ENCODE measurements around the gene ARSA.

DNA sequence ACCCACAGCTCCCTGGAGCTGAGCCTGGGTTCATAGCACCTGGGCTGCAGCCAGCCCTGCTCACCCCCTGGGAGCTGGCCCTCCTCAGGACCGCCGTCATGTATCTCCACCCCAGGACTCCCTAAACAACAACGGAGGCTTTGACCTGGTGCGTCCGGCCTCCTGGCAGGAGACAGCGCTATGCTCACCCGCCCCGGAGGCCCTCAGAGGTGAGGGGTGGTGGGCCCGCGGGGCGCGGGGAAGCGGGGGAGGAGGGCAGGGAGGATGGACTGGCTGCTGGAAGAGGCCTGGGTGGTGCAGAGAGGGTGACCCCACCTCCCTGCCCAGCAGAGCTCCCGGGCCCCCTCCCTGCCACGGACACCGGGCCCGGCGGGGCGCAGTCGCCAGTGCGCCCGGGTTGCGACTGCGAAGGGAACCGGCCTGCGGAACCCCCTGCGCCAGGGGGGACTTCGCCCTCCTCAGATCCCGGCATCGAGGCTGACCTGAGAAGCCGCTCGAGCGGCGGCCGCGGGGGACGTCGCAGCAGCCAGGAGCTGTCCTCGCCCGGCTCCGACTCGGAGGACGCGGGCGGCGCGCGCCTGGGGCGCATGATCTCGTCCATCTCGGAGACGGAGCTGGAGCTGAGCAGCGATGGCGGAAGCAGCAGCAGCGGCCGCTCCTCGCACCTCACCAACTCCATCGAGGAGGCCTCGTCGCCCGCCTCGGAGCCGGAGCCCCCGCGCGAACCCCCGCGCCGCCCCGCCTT, 24.3 kb downstream of the ARSA start:
- no peak for TF ChIP-seq ELF1 (IDR thresholded peaks at IDR 0.05; ENCODE audit: borderline replicate concordance, low read depth)
- TF ChIP-seq, protein P1, sequence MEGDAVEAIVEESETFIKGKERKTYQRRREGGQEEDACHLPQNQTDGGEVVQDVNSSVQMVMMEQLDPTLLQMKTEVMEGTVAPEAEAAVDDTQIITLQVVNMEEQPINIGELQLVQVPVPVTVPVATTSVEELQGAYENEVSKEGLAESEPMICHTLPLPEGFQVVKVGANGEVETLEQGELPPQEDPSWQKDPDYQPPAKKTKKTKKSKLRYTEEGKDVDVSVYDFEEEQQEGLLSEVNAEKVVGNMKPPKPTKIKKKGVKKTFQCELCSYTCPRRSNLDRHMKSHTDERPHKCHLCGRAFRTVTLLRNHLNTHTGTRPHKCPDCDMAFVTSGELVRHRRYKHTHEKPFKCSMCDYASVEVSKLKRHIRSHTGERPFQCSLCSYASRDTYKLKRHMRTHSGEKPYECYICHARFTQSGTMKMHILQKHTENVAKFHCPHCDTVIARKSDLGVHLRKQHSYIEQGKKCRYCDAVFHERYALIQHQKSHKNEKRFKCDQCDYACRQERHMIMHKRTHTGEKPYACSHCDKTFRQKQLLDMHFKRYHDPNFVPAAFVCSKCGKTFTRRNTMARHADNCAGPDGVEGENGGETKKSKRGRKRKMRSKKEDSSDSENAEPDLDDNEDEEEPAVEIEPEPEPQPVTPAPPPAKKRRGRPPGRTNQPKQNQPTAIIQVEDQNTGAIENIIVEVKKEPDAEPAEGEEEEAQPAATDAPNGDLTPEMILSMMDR (IDR thresholded peaks at IDR 0.05 in 2 of 3, conservative IDR thresholded peaks at IDR 0.05 in 1 of 3; ENCODE audit: borderline replicate concordance in 1 of 3, insufficient read depth in 1 of 3, low read depth in 2 of 3, low read length in 2 of 3): no peak
- TF ChIP-seq TCF7L2 (IDR thresholded peaks at IDR 0.05; ENCODE audit: borderline replicate concordance, extremely low read depth, insufficient read depth, insufficient read length): no peak
- TF ChIP-seq EZH2 (IDR thresholded peaks at IDR 0.05): no peak
- TF ChIP-seq POLR2AphosphoS5 (IDR thresholded peaks at IDR 0.05; ENCODE audit: low read depth, low read length): no peak
- no peak for TF ChIP-seq RAD21 (IDR thresholded peaks at IDR 0.05; ENCODE audit: low read depth)
- no peak for TF ChIP-seq EZH2phosphoT487 (IDR thresholded peaks at IDR 0.05; ENCODE audit: borderline replicate concordance)
- no peak for TF ChIP-seq YY1 (IDR thresholded peaks at IDR 0.05; ENCODE audit: extremely low read depth, insufficient replicate concordance, low read depth, low read length)
- no peak for TF ChIP-seq ZNF274 (IDR thresholded peaks at IDR 0.05; ENCODE audit: low read depth, low read length)
